NCI-H1694 (cell line): ENCODE data around the gene SPINT4.
A peak's percentile ranks its signal among the peaks of the same experiment; 100 is the strongest.

Experiments used
- DNase-seq: peaks from one replicate; lab custom pipeline; 2025; lab: John Stamatoyannopoulos, UW

SPINT4 gene

DNA sequence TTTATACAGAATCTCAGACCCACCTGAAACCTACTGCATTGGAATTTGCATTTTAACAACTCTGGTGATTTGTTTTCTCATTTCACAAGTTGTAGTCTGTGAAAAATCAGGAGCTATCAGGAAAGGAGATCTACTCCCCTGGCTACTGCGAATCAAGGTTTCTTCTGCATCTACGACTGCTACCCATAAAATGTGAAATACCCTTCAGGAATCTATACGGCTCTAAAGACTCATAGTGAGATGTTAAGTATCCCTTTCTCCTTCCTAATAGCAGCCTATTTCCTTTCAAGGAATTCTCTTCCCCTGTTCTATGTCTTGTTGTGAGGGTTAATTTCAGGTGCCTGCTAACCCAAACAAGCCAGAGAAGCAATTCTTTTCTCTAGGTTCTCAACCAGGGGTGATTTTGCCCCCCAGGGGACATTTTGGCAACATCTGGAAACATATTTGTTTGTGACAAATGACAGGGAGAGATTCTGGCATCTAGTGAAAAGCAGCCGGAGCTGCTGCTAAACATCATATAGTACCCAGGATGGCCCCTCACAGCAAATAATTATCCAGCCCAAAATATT, 43.2 kb downstream of the SPINT4 start:
- DNase-seq, result no peak

DNA sequence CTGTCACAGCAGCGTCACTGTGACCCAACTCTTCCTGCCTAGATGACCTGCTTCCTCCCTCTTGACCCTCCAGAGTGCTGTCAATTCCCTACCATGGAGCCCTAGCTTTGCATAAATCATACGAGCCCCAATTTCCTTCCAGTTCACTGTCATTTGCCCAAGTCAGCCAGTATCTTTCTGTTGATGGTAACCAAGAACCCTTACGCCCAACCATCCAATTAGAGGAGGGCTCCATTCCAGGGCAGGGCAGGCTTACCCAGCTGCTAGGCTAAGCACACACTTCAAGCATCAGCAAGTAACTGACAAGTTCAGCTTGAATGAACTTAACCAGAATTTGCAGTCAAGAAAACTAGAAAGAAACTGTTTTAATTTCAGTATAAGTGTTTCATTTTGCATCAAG, 43.8 kb downstream of the SPINT4 start:
- DNase-seq, result no peak

DNA sequence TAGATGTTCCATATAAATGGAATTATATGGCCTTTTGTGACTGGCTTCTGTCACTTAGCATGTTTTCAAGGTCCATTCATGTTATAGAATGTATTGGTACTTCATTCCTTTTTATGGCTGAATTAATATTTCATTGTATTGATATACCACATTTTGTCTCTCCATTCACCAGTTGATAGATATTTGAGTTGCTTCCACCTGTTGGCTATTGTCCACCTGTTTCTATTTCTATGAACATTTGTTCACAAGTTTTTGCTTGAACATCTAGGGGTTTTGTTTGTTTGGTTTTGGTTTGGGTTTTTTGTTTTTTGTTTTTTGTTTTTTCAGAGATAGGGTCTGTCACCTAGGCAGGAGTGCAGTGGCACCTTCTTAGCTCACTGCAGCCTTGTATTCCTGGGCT, 46.3 kb downstream of the SPINT4 start:
- no peak for DNase-seq

DNA sequence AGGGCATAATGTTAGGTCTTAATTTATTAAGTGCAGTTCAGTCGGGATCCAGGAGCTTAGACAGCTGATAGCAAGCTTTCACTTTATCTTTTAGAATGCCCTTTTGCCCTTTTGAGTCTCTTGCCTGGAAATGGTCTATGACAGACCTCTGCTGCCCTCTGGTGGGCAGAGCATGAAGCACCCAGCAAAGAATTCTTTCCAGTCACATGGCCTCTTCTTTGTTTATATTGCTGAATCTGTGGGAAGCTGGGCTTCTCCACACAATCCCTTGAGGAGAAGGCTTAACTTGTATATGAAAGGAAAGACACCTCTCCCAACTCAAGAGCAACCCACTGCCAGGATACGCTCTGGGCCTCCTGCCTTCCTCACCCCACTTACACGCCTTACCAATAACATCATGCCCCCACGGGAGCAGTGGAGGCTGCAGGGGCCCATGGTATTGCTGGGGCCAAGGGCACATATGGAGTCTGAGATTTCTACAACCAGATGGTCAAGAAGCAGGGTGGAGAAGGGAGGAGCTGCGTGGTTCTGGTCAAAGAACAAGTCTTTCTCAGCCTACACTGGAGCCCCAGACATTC, 49.1 kb downstream of the SPINT4 start:
- DNase-seq, result peak; percentile 79

DNA sequence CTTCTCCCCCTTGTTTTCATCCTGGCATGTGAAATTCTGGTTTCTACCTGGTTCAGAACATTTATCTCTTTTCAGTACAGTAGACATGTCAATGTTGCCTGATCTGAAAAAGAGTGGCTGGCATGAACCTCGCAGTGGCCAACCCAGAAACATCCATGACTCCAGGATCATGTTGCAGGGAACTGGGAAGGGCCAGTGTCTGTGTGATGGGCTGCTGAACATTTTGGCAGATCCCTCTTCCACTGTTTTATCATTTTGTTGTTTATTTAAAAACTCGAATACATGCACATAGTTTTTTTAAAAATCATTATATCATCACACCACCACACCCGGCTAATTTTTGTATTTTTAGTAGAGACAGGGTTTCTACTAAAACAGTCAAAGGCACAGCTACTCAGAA, 50.5 kb downstream of the SPINT4 start:
- no peak for DNase-seq

DNA sequence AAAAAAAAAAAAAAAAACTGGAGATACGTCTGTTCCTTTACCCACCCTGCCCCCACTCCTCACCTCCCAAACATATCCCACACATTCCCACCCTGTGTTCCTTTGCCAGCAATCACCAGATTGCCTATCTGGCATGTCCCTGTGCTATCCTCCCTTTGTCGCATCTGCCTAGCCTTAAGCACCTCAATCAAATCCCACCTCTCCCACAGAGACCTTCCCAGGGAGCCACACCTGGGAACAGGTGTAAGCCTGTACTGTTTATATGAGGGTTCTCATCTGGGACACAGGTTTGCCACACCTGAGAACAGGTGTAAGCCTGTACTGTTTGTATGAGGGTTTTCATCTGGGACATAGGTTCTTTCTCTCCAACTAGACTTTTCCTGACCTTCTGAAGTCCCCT, 52.8 kb downstream of the SPINT4 start:
- DNase-seq, result no peak

DNA sequence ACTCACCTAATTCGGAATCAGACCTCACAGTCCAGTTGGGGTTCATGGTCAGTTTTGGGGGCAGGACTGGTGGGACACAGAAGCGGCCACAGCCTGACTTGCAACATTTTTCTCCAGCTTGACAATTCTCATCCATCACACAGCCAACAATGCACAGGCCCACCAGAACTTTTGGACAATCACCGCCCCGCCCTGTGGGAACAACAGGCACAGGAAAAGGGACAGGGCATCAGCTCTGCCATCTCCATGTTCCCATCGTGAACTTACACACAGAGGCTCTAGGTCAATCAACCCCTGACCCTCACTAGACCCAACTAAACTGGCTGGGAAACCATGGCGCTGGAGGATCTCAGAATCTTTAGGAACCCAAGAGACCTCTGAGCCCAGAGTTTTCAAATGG, 53.3 kb downstream of the SPINT4 start:
- DNase-seq, result no peak
